HEK293 (cell line): ENCODE results near the gene G3BP2.
A peak's percentile ranks its signal among the peaks of the same experiment; 100 is the strongest.

ENCODE experiments used
- CTCF ChIA-PET: fragments of 350-600 bp; formaldehyde crosslinking; extraction: SDS; loops from one replicate; lab custom pipeline; 2021; ENCODE audit warnings: antibody characterized with exemption; lab: Yijun Ruan, JAX
- POLR2A ChIA-PET: fragments of 300-600 bp; formaldehyde crosslinking; extraction: SDS; loops from one replicate; lab custom pipeline; 2020; ENCODE audit warnings: antibody characterized with exemption, inconsistent platforms; lab: Yijun Ruan, JAX
- H3K27ac ChIP-seq: fragments of 200-500 bp; sonication (Bioruptor generic); 2 replicates; pipeline ENCODE4 v1.5.1; 2014; ENCODE audit warnings: low read depth, low read length, control low read depth, inconsistent platforms; ENCODE audit errors: extremely low read depth
- H3K36me3 ChIP-seq, 2 experiments: fragments of 200-500 bp in 1 of 2; sonication (Bioruptor generic) in 1 of 2; 1 replicate in 1 of 2; 2 replicates in 1 of 2; pipeline ENCODE4 v1.5.1; 2014 to 2017; ENCODE audit warnings: inconsistent platforms in 2 of 2, low read length in 2 of 2; ENCODE audit not compliant: control insufficient read depth in 2 of 2, insufficient read depth in 1 of 2
- H3K4me1 ChIP-seq: fragments of 200-500 bp; sonication (Bioruptor generic); 2 replicates; pipeline ENCODE4 v1.5.1; 2014; ENCODE audit warnings: mild to moderate bottlenecking, low read length, inconsistent platforms; ENCODE audit not compliant: control insufficient read depth, insufficient read depth
- H3K4me3 ChIP-seq: 2 replicates; pipeline ENCODE4 v1.5.1; 2011; ENCODE audit warnings: low read depth, mild to moderate bottlenecking, control low read depth, low read length, moderate library complexity
- H3K9me3 ChIP-seq: fragments of 200-500 bp; sonication (Bioruptor generic); 2 replicates; pipeline ENCODE4 v1.5.1; 2014; ENCODE audit warnings: low read depth, low read length, inconsistent platforms; ENCODE audit not compliant: control insufficient read depth, insufficient read depth
- GLI4 ChIP-seq: fragments of 450-650 bp; formaldehyde crosslinking; IDR thresholded peaks from 2 replicates; pipeline ENCODE4 v1.5.1; 2016; ENCODE audit warnings: missing biosample characterization, missing genetic modification characterization
- MYNN ChIP-seq: fragments of 450-650 bp; formaldehyde crosslinking; IDR thresholded peaks from 2 replicates; pipeline ENCODE4 v1.5.1; 2016; ENCODE audit warnings: missing biosample characterization, missing genetic modification characterization, borderline replicate concordance
- REST ChIP-seq: fragments of 450-650 bp; formaldehyde crosslinking; IDR thresholded peaks from 2 replicates; pipeline ENCODE4 v1.5.1; 2016; ENCODE audit warnings: missing biosample characterization, missing genetic modification characterization
- TCF7L2 ChIP-seq: IDR thresholded peaks from 2 replicates; pipeline ENCODE4 v1.6.1; 2011; ENCODE audit warnings: low read depth, mild to moderate bottlenecking, inconsistent platforms, low read length, moderate library complexity, borderline replicate concordance
- YY1 ChIP-seq: fragments of 450-650 bp; formaldehyde crosslinking; IDR thresholded peaks from 2 replicates; pipeline ENCODE4 v1.5.1; 2018; ENCODE audit warnings: missing biosample characterization, missing genetic modification characterization
- ZBTB17 ChIP-seq: fragments of 450-650 bp; formaldehyde crosslinking; IDR thresholded peaks from 2 replicates; pipeline ENCODE4 v1.5.1; 2016; ENCODE audit warnings: missing biosample characterization, missing genetic modification characterization
- ZBTB26 ChIP-seq: fragments of 450-650 bp; formaldehyde crosslinking; optimal IDR thresholded peaks from 2 replicates; pipeline ENCODE3; 2016; ENCODE audit warnings: missing biosample characterization, mild to moderate bottlenecking, missing genetic modification characterization
- ZBTB44 ChIP-seq: fragments of 450-650 bp; IDR thresholded peaks from 2 replicates; pipeline ENCODE4 v1.5.1; 2018; ENCODE audit warnings: missing biosample characterization, mild to moderate bottlenecking, missing genetic modification characterization
- ZNF18 ChIP-seq: fragments of 450-650 bp; formaldehyde crosslinking; IDR thresholded peaks from 2 replicates; pipeline ENCODE4 v1.5.1; 2016; ENCODE audit warnings: missing biosample characterization, missing genetic modification characterization
- ZNF239 ChIP-seq: fragments of 450-650 bp; formaldehyde crosslinking; IDR thresholded peaks from 2 replicates; pipeline ENCODE4 v1.5.1; 2016; ENCODE audit warnings: missing biosample characterization, missing genetic modification characterization
- ZNF302 ChIP-seq: fragments of 450-650 bp; formaldehyde crosslinking; IDR thresholded peaks from 2 replicates; pipeline ENCODE4 v1.5.1; 2016; ENCODE audit warnings: missing biosample characterization, missing genetic modification characterization, low read depth
- ZNF433 ChIP-seq: fragments of 450-650 bp; formaldehyde crosslinking; IDR thresholded peaks from 2 replicates; pipeline ENCODE4 v1.5.1; 2016; ENCODE audit warnings: missing biosample characterization, missing genetic modification characterization, low read depth
- ZNF776 ChIP-seq: fragments of 450-650 bp; formaldehyde crosslinking; IDR thresholded peaks from 2 replicates; pipeline ENCODE4 v1.5.0; 2017; ENCODE audit warnings: missing biosample characterization, missing genetic modification characterization, borderline replicate concordance
- ZNF777 ChIP-seq: fragments of 450-650 bp; formaldehyde crosslinking; IDR thresholded peaks from 2 replicates; pipeline ENCODE4 v1.5.1; 2017; ENCODE audit warnings: missing biosample characterization, missing genetic modification characterization, borderline replicate concordance

Gene G3BP2

GRCh38 chr4:75639124-75639695 lies 34.0 kb downstream of the G3BP2 start (continued):
- TF ChIP-seq MYNN (tag by site-specific recombination), result no peak
- no peak for TF ChIP-seq ZNF239 (tag by site-specific recombination)
- TF ChIP-seq ZNF433 (tag by site-specific recombination), result no peak
- TF ChIP-seq GLI4 (tag by site-specific recombination), result no peak
- no peak for TF ChIP-seq ZNF302 (tag by site-specific recombination)
- TF ChIP-seq ZBTB26 (tag by site-specific recombination), result no peak
- no peak for TF ChIP-seq ZBTB44
- TF ChIP-seq ZNF777 (tag by site-specific recombination), result no peak

- CTCF ChIA-PET, result no interaction called here
- Histone ChIP-seq H3K36me3 (peaks cover 0 to 6% of the 10 kb centered on the region in 2 experiments; a peak in 2 of 3 replicates), H3K9me3 (no peaks in the 10 kb centered on the region)
Measured at GRCh38 chr4:75637827-75638226, 35.4 kb downstream of the G3BP2 start.

GRCh38 chr4:75637176-75637575 lies 36.0 kb downstream of the G3BP2 start:
- TF ChIP-seq YY1 (tag by site-specific recombination), result no peak
- TF ChIP-seq ZBTB17 (tag by site-specific recombination), result 0 out of 2 replicates have a peak, but pooled peaks have one; percentile 10
- TF ChIP-seq ZNF18 (tag by site-specific recombination), result peak; percentile 94
- H3K9me3 ChIP-seq, result no peaks in the 10 kb centered on the region
- peaks cover 0 to 1% of the 10 kb centered on the region in 2 experiments; a peak in 2 of 3 replicates for H3K36me3 ChIP-seq
- ChIA-PET CTCF (no interaction called here), POLR2A (no interaction called here)
- no peak overlapping the region for H3K4me3 ChIP-seq
- no peak overlapping the region for H3K27ac ChIP-seq
- H3K4me1 ChIP-seq, result no peaks in the 10 kb centered on the region

More at GRCh38 chr4:75637827-75638226, 35.4 kb downstream of the G3BP2 start:
- Histone ChIP-seq H3K4me1 (no peaks in the 10 kb centered on the region), H3K27ac (no peak overlapping the region), H3K4me3 (no peak overlapping the region)
- POLR2A ChIA-PET, result no interaction called here
- TF ChIP-seq ZNF776, result no peak
- no peak for TF ChIP-seq REST (tag by site-specific recombination)
- no peak for TF ChIP-seq TCF7L2
